Liver (tissue), 3 donors: ENCODE measurements around the gene PCDH9.

Source experiments
- ATF3 ChIP-seq: IDR thresholded peaks from 2 replicates; pipeline ENCODE4 v1.6.1; 2016; ENCODE audit warnings: antibody characterized with exemption
- CTCF ChIP-seq: fragments of 150-350 bp; IDR thresholded peaks from 2 replicates; pipeline ENCODE4 v1.5.1; 2017; ENCODE audit warnings: improper control_type of control experiment, low read depth, low read length; ENCODE audit not compliant: missing input control
- GABPA ChIP-seq, 2 donors: IDR thresholded peaks in 1 of 2; conservative IDR thresholded peaks in 1 of 2; 2 replicates each; pipeline ENCODE4 v1.6.1; 2016; ENCODE audit warnings: antibody characterized with exemption in 2 of 2, mild to moderate bottlenecking in 1 of 2, moderate library complexity in 1 of 2
- HNF4A ChIP-seq, 2 donors: conservative IDR thresholded peaks; 2 replicates each; pipeline ENCODE4 v1.6.1; 2016; ENCODE audit warnings: antibody characterized with exemption in 2 of 2, mild to moderate bottlenecking in 2 of 2
- JUND ChIP-seq, 2 donors: IDR thresholded peaks; 2 replicates each; pipeline ENCODE4 v1.6.1; 2016; ENCODE audit warnings: antibody characterized with exemption in 2 of 2
- RAD21 ChIP-seq, 2 donors: IDR thresholded peaks; 2 replicates each; pipeline ENCODE4 v1.6.1; 2016; ENCODE audit warnings: antibody characterized with exemption in 2 of 2, mild to moderate bottlenecking in 2 of 2
- SP1 ChIP-seq: IDR thresholded peaks from 2 replicates; pipeline ENCODE4 v1.6.1; 2018; ENCODE audit warnings: antibody characterized with exemption, mild to moderate bottlenecking
- TAF1 ChIP-seq: conservative IDR thresholded peaks from 2 replicates; pipeline ENCODE4 v1.6.1; 2016; ENCODE audit warnings: antibody characterized with exemption, mild to moderate bottlenecking
- YY1 ChIP-seq: IDR thresholded peaks from 2 replicates; pipeline ENCODE4 v1.6.1; 2016; ENCODE audit warnings: antibody characterized with exemption, mild to moderate bottlenecking
- TF ChIP-seq, protein P1 (sequence below): IDR thresholded peaks from 2 replicates; pipeline ENCODE4 v1.6.1; 2016; ENCODE audit warnings: antibody characterized with exemption, mild to moderate bottlenecking
- TF ChIP-seq, protein P2 (sequence below): IDR thresholded peaks from 2 replicates; pipeline ENCODE4 v1.6.1; 2016; ENCODE audit warnings: antibody characterized with exemption
- donor health status: healthy.
- donor health status: healthy.

- TF ChIP-seq CTCF (no peak), SP1 (no peak), JUND (IDR thresholded peaks at IDR 0.05) (no peak), GABPA (IDR thresholded peaks at IDR 0.05 in 1 of 2, conservative IDR thresholded peaks at IDR 0.05 in 1 of 2) (no peak), YY1 (no peak), RAD21 (IDR thresholded peaks at IDR 0.05) (no peak), TAF1 (no peak), HNF4A (conservative IDR thresholded peaks at IDR 0.05) (no peak), ATF3 (no peak)
- TF ChIP-seq, protein P1, sequence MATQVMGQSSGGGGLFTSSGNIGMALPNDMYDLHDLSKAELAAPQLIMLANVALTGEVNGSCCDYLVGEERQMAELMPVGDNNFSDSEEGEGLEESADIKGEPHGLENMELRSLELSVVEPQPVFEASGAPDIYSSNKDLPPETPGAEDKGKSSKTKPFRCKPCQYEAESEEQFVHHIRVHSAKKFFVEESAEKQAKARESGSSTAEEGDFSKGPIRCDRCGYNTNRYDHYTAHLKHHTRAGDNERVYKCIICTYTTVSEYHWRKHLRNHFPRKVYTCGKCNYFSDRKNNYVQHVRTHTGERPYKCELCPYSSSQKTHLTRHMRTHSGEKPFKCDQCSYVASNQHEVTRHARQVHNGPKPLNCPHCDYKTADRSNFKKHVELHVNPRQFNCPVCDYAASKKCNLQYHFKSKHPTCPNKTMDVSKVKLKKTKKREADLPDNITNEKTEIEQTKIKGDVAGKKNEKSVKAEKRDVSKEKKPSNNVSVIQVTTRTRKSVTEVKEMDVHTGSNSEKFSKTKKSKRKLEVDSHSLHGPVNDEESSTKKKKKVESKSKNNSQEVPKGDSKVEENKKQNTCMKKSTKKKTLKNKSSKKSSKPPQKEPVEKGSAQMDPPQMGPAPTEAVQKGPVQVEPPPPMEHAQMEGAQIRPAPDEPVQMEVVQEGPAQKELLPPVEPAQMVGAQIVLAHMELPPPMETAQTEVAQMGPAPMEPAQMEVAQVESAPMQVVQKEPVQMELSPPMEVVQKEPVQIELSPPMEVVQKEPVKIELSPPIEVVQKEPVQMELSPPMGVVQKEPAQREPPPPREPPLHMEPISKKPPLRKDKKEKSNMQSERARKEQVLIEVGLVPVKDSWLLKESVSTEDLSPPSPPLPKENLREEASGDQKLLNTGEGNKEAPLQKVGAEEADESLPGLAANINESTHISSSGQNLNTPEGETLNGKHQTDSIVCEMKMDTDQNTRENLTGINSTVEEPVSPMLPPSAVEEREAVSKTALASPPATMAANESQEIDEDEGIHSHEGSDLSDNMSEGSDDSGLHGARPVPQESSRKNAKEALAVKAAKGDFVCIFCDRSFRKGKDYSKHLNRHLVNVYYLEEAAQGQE = no peak
- TF ChIP-seq, protein P2, sequence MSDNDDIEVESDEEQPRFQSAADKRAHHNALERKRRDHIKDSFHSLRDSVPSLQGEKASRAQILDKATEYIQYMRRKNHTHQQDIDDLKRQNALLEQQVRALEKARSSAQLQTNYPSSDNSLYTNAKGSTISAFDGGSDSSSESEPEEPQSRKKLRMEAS = no peak
Measured at GRCh38 chr13:67049744-67050143, 180.4 kb downstream of the PCDH9 start.
